ENCODE data around the gene PDE3B. TPM values are rescaled to one million over a fixed set of nuclear protein-coding genes. Genes with fewer than 3 reads are reported as not detected.

PDE3B gene
- total and polyA plus RNA-seq, 9 of the 15 experiments (the other 6 are each of a cell fraction or from before 2014, with no cell fraction given): 2.3 to 22.5 (median 12.2) TPM

- TF ChIP-seq, protein P1, sequence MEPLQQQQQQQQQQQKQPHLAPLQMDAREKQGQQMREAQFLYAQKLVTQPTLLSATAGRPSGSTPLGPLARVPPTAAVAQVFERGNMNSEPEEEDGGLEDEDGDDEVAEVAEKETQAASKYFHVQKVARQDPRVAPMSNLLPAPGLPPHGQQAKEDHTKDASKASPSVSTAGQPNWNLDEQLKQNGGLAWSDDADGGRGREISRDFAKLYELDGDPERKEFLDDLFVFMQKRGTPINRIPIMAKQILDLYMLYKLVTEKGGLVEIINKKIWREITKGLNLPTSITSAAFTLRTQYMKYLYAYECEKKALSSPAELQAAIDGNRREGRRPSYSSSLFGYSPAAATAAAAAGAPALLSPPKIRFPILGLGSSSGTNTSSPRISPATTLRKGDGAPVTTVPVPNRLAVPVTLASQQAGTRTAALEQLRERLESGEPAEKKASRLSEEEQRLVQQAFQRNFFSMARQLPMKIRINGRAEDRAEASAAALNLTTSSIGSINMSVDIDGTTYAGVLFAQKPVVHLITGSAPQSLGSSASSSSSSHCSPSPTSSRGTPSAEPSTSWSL (CRISPR knock-in tag; IDR thresholded peaks at IDR 0.05; ENCODE audit: borderline replicate concordance): no peak
- TF ChIP-seq USF1 (CRISPR knock-in tag; IDR thresholded peaks at IDR 0.05) (no peak), SMAD1 (IDR thresholded peaks at IDR 0.05; ENCODE audit: low read depth, low read length, partially characterized antibody) (no peak), ZNF696 (CRISPR knock-in tag; conservative IDR thresholded peaks at IDR 0.05) (no peak), MTA2 (IDR thresholded peaks at IDR 0.05; ENCODE audit: low read depth) (no peak), CHD4 (IDR thresholded peaks at IDR 0.05; ENCODE audit: insufficient read depth, insufficient replicate concordance, low read depth, low read length, poor library complexity, severe bottlenecking) (no peak), EP400 (IDR thresholded peaks at IDR 0.05) (peak; percentile 74), ZEB2 (IDR thresholded peaks at IDR 0.05) (peak; percentile 77; the same call in 1 of the 2 replicates), HNRNPK (IDR thresholded peaks at IDR 0.05; ENCODE audit: low read depth, low read length, poor library complexity, severe bottlenecking) (no peak), ELK1 (CRISPR knock-in tag; IDR thresholded peaks at IDR 0.05) (no peak), COPS2 (conservative IDR thresholded peaks at IDR 0.05) (no peak), CBX2 (IDR thresholded peaks at IDR 0.05; ENCODE audit: insufficient read depth, low read length, poor library complexity, severe bottlenecking) (no peak), MYNN (IDR thresholded peaks at IDR 0.05) (no peak), MYNN (CRISPR knock-in tag; IDR thresholded peaks at IDR 0.05) (no peak)
- TF ChIP-seq, protein P2, sequence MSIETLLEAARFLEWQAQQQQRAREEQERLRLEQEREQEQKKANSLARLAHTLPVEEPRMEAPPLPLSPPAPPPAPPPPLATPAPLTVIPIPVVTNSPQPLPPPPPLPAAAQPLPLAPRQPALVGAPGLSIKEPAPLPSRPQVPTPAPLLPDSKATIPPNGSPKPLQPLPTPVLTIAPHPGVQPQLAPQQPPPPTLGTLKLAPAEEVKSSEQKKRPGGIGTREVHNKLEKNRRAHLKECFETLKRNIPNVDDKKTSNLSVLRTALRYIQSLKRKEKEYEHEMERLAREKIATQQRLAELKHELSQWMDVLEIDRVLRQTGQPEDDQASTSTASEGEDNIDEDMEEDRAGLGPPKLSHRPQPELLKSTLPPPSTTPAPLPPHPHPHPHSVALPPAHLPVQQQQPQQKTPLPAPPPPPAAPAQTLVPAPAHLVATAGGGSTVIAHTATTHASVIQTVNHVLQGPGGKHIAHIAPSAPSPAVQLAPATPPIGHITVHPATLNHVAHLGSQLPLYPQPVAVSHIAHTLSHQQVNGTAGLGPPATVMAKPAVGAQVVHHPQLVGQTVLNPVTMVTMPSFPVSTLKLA (conservative IDR thresholded peaks at IDR 0.05): no peak
- TF ChIP-seq, protein P3, sequence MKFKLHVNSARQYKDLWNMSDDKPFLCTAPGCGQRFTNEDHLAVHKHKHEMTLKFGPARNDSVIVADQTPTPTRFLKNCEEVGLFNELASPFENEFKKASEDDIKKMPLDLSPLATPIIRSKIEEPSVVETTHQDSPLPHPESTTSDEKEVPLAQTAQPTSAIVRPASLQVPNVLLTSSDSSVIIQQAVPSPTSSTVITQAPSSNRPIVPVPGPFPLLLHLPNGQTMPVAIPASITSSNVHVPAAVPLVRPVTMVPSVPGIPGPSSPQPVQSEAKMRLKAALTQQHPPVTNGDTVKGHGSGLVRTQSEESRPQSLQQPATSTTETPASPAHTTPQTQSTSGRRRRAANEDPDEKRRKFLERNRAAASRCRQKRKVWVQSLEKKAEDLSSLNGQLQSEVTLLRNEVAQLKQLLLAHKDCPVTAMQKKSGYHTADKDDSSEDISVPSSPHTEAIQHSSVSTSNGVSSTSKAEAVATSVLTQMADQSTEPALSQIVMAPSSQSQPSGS (CRISPR knock-in tag; IDR thresholded peaks at IDR 0.05): no peak
Measured at GRCh38 chr11:14852571-14853177, 209.1 kb downstream of the PDE3B start (continued).

All from K562 (cell line).